HG02610 (cell line): Measurements from ENCODE around the gene GPRC5B.

Source experiments
- ATAC-seq: cut with Tn5 transposase; IDR thresholded peaks from one replicate; pipeline ENCODE4 v1.9.1; 2021; ENCODE audit warnings: mild to moderate bottlenecking, moderate library complexity; ENCODE audit not compliant: unreplicated experiment

GPRC5B gene

GRCh38 chr16:19874026-19874425 lies 10.6 kb downstream of the GPRC5B start:
- ATAC-seq, result no peak

GRCh38 chr16:19872935-19873334 lies 11.7 kb downstream of the GPRC5B start:
- no peak for ATAC-seq

- ATAC-seq, result no peak
Observed at GRCh38 chr16:19872179-19872863, 12.3 kb downstream of the GPRC5B start.

DNA sequence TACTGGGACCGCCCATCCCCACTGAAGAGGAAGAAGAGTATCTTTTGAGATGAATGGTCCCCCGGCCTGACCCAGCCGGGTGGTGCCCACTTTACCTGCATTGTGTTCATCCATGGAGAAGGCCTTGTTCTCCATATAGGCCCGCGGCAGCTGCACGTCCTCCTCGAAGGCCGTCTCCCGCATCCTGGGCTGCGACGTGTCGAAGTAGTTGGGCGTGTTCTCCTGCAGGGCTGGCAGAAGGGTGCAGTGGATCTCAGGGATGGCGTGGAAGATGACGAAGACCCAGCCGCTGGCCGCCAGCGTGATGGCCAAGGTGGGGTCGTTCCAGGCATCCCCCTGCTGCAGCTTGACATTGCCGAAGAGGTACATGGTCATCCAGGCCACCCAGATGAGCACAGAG lies 12.9 kb downstream of the GPRC5B start:
- no peak for ATAC-seq

DNA sequence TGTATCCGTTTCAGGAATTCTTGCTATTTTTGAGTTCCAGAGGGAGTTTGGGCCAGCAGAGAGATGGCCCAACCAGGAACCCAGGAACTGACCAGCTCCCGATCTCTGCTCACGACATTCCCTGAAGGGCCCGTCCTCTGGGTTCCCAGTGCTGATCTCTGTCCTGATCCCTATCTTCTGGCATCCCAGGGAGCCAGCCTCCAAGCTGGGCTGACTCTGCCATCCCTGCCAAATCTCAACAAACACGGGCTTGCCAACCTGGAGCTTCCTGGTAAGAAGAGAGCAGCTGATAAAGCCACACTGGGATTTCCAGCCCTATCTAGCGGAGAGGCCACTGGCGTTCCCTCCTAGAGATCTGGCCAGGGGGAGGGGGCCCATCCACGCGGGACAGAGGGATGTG lies 16.2 kb downstream of the GPRC5B start:
- no peak for ATAC-seq

DNA sequence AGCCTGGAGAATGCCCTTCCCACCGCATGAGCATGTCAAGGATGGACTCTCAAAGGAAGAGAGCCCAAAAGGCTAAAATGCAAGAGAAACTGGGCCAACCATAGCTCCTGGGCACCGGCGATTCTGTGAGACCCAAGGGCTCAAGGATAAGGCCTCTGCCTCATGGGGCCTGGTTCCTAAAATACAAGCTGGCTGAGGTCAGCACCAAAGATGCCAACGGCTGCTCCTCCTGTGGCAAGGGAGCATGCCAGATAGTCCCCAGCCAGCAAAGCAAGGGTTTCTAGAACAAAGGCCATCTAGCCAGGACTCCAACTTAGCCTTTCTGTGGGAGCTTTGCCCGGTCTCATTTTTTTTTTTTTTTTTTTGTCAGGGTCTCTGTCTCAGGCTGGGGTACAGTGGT lies 20.1 kb downstream of the GPRC5B start:
- no peak for ATAC-seq

- ATAC-seq, result no peak
Observed at GRCh38 chr16:19863990-19864389, 20.7 kb downstream of the GPRC5B start.

- no peak for ATAC-seq
Observed at GRCh38 chr16:19861811-19862327, 22.8 kb downstream of the GPRC5B start.

DNA sequence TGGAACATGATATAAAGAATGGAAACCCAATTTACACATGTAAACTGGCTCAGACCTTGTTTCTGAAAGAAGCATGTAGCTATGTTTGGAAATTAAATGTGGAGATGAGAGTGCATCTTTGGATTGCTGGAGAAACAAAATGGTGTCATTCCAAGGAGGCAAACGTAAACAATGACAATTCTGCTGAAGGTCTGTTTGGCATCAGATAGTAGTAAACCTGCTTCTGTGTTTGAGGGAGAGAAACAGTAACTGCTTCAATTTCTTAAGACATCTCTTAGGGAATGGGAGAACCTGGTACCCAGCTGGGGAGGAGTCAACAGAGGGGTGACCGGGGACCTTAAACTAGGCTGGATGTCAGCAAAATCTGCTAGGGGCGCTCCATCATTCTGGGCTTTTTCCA lies 23.5 kb downstream of the GPRC5B start:
- ATAC-seq, result no peak

DNA sequence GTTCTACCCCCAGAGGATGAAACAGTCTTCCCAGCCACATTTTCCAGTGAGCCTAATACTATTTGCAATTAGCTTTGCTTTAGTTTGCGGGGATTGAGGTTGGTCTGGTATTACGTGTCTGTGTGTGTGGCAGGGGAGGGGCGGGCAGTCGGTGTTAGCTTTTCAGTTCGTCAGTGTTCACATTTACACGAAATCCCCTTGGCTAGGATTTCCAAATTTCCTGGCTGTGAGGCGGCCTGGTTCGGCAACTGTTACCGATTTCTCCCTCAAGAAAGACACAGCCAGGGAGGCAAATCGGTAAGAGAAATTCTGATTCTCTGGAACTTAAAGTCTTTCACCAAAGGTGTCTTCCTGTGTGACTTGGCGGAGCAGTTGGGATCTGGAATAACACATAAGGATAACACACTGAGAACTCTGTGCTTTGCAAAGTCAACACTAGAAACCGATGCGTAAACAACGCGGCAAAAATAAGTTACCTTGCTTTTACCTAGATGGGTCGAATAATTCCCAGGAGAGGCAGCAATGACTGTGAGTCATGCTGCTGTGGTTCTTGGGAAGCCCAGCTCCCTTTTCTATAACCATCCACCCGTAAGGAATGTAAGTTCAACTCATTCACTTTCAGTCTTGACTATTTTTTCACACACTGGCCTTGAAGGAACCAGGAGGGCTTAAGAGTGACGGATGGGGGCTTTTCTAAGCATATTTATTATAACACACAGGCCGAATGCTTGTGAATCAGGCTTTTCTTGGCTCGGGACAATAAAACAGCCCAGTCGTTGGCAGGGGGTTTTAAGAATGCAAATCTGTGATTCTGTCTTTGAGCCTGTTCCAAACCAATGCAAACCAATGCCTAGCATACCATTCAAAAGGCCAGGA lies 24.2 kb downstream of the GPRC5B start:
- no peak for ATAC-seq

- no peak for ATAC-seq
Observed at GRCh38 chr16:19859603-19860002, 25.0 kb downstream of the GPRC5B start.

- ATAC-seq, result no peak
Observed at GRCh38 chr16:19859166-19859565, 25.5 kb downstream of the GPRC5B start.

- no peak for ATAC-seq
Observed at GRCh38 chr16:19858340-19859018, 26.2 kb downstream of the GPRC5B start.

DNA sequence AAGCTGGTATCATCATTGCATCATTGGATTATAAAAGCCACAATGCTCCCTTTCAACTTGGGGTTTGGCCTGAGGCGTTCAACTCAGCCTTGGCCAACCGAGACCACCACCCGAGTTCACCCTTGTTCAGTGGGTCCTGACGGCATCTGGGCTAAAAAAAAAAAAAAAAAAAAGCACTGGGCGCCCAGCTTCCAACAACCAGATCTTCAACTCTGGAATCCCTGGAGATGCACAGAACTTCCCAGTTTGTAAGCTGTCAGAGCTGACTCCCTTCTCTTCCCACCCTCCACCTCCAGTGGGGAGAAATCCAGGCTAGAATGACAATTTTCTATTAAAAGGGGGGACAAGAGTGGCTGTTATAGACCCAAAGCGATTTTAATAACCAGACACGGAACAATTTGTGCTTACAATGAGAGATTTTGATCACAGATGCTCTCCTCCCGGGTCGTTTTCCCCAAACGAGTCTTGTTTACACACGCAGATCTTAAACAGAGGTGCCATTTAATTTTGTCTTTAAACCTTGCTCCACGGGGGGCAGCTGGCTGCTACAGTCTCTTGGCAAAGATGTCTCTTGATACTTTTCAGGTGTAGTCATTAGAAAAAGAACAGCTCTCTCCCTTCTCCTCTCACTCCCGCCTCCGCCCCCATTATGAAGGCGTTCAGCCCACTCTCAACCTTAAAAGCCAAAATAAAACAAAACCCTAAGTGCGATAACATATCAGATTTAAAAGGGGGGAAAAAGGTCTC lies 26.9 kb downstream of the GPRC5B start:
- no peak for ATAC-seq

GRCh38 chr16:19856120-19856519 lies 28.5 kb downstream of the GPRC5B start:
- no peak for ATAC-seq

DNA sequence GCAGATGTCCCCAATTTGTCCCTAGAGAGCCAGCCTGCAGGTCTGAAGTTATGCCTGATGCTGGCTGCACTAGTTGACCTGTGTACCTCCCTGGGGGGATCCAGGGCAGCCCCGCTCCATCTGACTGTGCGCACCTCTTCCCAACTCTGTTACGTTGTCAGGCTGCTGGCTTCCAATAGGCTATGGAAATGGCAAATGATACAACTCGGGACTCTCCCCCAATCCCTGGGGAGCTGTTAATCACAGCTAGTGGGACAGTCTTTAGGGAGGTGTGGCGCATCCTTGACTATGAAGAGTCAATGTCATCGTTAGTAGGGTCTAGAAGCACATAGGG lies 30.1 kb downstream of the GPRC5B start:
- ATAC-seq, result no peak

DNA sequence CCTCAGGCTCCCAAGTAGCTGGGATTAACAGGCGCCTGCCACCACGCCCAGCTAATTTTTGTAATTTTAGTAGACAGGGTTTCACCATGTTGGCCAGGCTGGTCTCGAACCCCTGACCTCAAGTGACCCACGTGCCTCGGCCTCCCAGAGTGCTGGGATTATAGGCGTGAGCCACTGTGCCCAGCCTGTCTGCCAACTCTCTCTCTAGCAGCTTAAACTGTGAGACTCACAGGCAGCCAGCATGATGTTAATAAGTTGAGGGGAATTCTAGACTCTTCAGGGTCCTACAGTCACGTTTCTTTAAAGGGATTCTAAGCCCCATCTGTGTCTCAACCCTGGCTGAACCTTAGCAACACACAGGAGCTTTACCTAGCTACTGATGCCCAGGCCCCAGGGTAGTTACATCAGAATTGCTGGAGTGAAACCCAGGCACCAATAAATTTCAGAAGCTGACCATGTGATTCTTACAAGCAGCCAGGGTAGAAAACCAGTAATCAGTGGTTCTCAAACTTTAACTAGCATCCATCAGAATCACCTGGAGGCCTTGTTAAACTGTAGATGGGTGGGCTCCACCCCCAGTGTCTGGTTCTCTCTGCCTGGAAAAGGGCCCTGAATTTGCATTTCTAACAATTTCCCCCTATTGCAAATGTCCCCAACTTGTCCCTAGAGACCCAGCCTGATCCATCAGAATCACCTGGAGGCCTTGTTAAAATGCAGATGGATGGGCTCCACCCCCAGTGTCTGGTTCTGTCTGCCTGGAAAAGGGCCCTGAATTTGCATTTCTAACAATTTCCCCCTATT lies 30.7 kb downstream of the GPRC5B start:
- no peak for ATAC-seq

- ATAC-seq, result no peak
Observed at GRCh38 chr16:19853132-19853741, 31.4 kb downstream of the GPRC5B start.

- ATAC-seq, result no peak
Observed at GRCh38 chr16:19851476-19851875, 33.2 kb downstream of the GPRC5B start.
